HEK293 (cell line): ENCODE data around the gene HOXD10.

Experiments used
- CTCF ChIA-PET: fragments of 350-600 bp; formaldehyde crosslinking; extraction: SDS; loops from one replicate; lab custom pipeline; 2021; ENCODE audit warnings: antibody characterized with exemption; lab: Yijun Ruan, JAX
- POLR2A ChIA-PET: fragments of 300-600 bp; formaldehyde crosslinking; extraction: SDS; loops from one replicate; lab custom pipeline; 2020; ENCODE audit warnings: antibody characterized with exemption, inconsistent platforms; lab: Yijun Ruan, JAX
- H3K27ac ChIP-seq: fragments of 200-500 bp; sonication (Bioruptor generic); 2 replicates; pipeline ENCODE4 v1.5.1; 2014; ENCODE audit warnings: low read depth, low read length, control low read depth, inconsistent platforms; ENCODE audit errors: extremely low read depth
- H3K36me3 ChIP-seq, 2 experiments: fragments of 200-500 bp in 1 of 2; sonication (Bioruptor generic) in 1 of 2; 1 replicate in 1 of 2; 2 replicates in 1 of 2; pipeline ENCODE4 v1.5.1; 2014 to 2017; ENCODE audit warnings: inconsistent platforms in 2 of 2, low read length in 2 of 2; ENCODE audit not compliant: control insufficient read depth in 2 of 2, insufficient read depth in 1 of 2
- H3K4me1 ChIP-seq: fragments of 200-500 bp; sonication (Bioruptor generic); 2 replicates; pipeline ENCODE4 v1.5.1; 2014; ENCODE audit warnings: mild to moderate bottlenecking, low read length, inconsistent platforms; ENCODE audit not compliant: control insufficient read depth, insufficient read depth
- H3K4me3 ChIP-seq: 2 replicates; pipeline ENCODE4 v1.5.1; 2011; ENCODE audit warnings: low read depth, mild to moderate bottlenecking, control low read depth, low read length, moderate library complexity
- H3K9me3 ChIP-seq: fragments of 200-500 bp; sonication (Bioruptor generic); 2 replicates; pipeline ENCODE4 v1.5.1; 2014; ENCODE audit warnings: low read depth, low read length, inconsistent platforms; ENCODE audit not compliant: control insufficient read depth, insufficient read depth
- GLIS1 ChIP-seq: fragments of 450-650 bp; formaldehyde crosslinking; IDR thresholded peaks from 2 replicates; pipeline ENCODE4 v1.5.1; 2016; ENCODE audit warnings: missing biosample characterization, missing genetic modification characterization
- HOXA7 ChIP-seq: sonication (generic); formaldehyde crosslinking; IDR thresholded peaks from 2 replicates; pipeline ENCODE4 v1.8.1; 2022; ENCODE audit warnings: missing genetic modification reagents, borderline replicate concordance
- KLF10 ChIP-seq: fragments of 450-650 bp; IDR thresholded peaks from 2 replicates; pipeline ENCODE4 v1.5.1; 2018; ENCODE audit warnings: missing biosample characterization, mild to moderate bottlenecking, missing genetic modification characterization
- KLF17 ChIP-seq: fragments of 450-650 bp; formaldehyde crosslinking; IDR thresholded peaks from 2 replicates; pipeline ENCODE4 v1.5.1; 2016; ENCODE audit warnings: missing biosample characterization, missing genetic modification characterization
- KLF7 ChIP-seq: fragments of 450-650 bp; formaldehyde crosslinking; IDR thresholded peaks from 2 replicates; pipeline ENCODE4 v1.5.1; 2016; ENCODE audit warnings: missing biosample characterization, missing genetic modification characterization, borderline replicate concordance
- RBAK ChIP-seq: fragments of 450-650 bp; formaldehyde crosslinking; IDR thresholded peaks from 2 replicates; pipeline ENCODE4 v1.5.1; 2016; ENCODE audit warnings: missing biosample characterization, missing genetic modification characterization
- SP2 ChIP-seq: fragments of 450-650 bp; formaldehyde crosslinking; IDR thresholded peaks from 2 replicates; pipeline ENCODE4 v1.5.1; 2016; ENCODE audit warnings: missing biosample characterization, missing genetic modification characterization
- ZBTB20 ChIP-seq: fragments of 450-650 bp; formaldehyde crosslinking; IDR thresholded peaks from 2 replicates; pipeline ENCODE4 v1.5.1; 2016; ENCODE audit warnings: missing biosample characterization, missing genetic modification characterization
- ZEB2 ChIP-seq: fragments of 450-650 bp; formaldehyde crosslinking; IDR thresholded peaks from 2 replicates; pipeline ENCODE4 v1.5.1; 2016; ENCODE audit warnings: missing biosample characterization, missing genetic modification characterization
- ZNF112 ChIP-seq: fragments of 450-650 bp; formaldehyde crosslinking; IDR thresholded peaks from 2 replicates; pipeline ENCODE4 v1.5.0; 2017; ENCODE audit warnings: missing biosample characterization, missing genetic modification characterization
- ZNF140 ChIP-seq: fragments of 450-650 bp; formaldehyde crosslinking; IDR thresholded peaks from 2 replicates; pipeline ENCODE4 v1.5.1; 2016; ENCODE audit warnings: missing biosample characterization, missing genetic modification characterization
- ZNF174 ChIP-seq: fragments of 450-650 bp; formaldehyde crosslinking; IDR thresholded peaks from 2 replicates; pipeline ENCODE4 v1.5.0; 2017; ENCODE audit warnings: missing biosample characterization, mild to moderate bottlenecking, missing genetic modification characterization
- ZNF221 ChIP-seq: fragments of 450-650 bp; formaldehyde crosslinking; IDR thresholded peaks from 2 replicates; pipeline ENCODE4 v1.5.1; 2017; ENCODE audit warnings: missing biosample characterization, missing genetic modification characterization, borderline replicate concordance
- ZNF433 ChIP-seq: fragments of 450-650 bp; formaldehyde crosslinking; IDR thresholded peaks from 2 replicates; pipeline ENCODE4 v1.5.1; 2016; ENCODE audit warnings: missing biosample characterization, missing genetic modification characterization, low read depth
- ZNF510 ChIP-seq: fragments of 450-650 bp; formaldehyde crosslinking; IDR thresholded peaks from 2 replicates; pipeline ENCODE4 v1.5.1; 2018; ENCODE audit warnings: mild to moderate bottlenecking, missing genetic modification characterization, missing biosample characterization; ENCODE audit not compliant: insufficient replicate concordance
- ZNF513 ChIP-seq: fragments of 450-650 bp; IDR thresholded peaks from 2 replicates; pipeline ENCODE4 v1.5.1; 2018; ENCODE audit warnings: missing biosample characterization, missing genetic modification characterization
- ZNF529 ChIP-seq: fragments of 450-650 bp; formaldehyde crosslinking; IDR thresholded peaks from 2 replicates; pipeline ENCODE4 v1.5.1; 2017; ENCODE audit warnings: missing genetic modification characterization, missing biosample characterization; ENCODE audit not compliant: insufficient replicate concordance
- ZNF548 ChIP-seq: fragments of 450-650 bp; formaldehyde crosslinking; IDR thresholded peaks from 2 replicates; pipeline ENCODE4 v1.5.1; 2016; ENCODE audit warnings: missing biosample characterization, missing genetic modification characterization
- ZNF558 ChIP-seq: fragments of 450-650 bp; formaldehyde crosslinking; IDR thresholded peaks from 2 replicates; pipeline ENCODE4 v1.5.1; 2016; ENCODE audit warnings: missing biosample characterization, missing genetic modification characterization
- TF ChIP-seq, protein P1 (sequence below): fragments of 450-650 bp; formaldehyde crosslinking; IDR thresholded peaks from 2 replicates; pipeline ENCODE4 v1.5.1; 2017; ENCODE audit warnings: missing biosample characterization, mild to moderate bottlenecking, missing genetic modification characterization, moderate library complexity
- TF ChIP-seq, protein P2 (sequence below): fragments of 450-650 bp; formaldehyde crosslinking; IDR thresholded peaks from 2 replicates; pipeline ENCODE4 v1.5.1; 2016; ENCODE audit warnings: missing biosample characterization, missing genetic modification characterization, borderline replicate concordance

The HOXD10 gene

DNA sequence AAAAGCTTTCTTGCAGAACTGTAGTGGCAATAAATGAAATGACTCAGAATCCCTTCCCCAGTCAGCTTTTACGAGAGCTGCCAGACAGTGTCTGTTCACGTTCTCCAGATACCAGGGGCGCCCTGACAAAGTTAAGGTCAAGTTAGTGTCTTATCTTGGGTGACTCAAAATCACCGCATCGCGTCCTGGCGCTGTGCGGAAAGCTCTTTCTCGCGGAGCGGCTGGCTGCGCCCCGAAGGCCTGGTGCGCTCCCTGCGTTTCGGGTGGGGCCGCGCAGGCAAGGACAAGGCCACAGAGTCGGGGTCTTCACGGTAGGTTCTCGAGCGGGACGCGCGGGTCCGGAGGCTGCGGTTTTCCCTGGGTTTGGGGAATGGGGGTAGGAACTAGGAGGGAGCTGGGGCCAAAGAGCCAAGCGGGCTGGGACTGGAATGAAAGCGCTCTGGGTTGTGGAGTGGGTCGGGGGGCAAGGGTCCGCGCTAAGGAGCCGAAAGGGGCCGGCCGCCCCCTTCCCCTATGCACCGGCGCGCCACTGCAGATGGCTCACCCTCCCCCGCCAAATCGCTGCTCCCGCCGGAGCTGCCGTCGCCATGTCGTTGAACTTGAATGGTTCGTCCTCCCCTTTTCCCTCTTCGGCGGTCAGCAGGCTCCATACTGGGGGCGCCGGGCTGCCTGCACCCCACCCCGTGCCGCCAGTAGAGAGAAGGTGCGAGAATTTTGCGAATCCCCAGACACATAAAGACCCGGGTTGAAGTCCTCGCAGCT, 12.1 kb upstream of the HOXD10 start (continued):
- TF ChIP-seq, protein P1, sequence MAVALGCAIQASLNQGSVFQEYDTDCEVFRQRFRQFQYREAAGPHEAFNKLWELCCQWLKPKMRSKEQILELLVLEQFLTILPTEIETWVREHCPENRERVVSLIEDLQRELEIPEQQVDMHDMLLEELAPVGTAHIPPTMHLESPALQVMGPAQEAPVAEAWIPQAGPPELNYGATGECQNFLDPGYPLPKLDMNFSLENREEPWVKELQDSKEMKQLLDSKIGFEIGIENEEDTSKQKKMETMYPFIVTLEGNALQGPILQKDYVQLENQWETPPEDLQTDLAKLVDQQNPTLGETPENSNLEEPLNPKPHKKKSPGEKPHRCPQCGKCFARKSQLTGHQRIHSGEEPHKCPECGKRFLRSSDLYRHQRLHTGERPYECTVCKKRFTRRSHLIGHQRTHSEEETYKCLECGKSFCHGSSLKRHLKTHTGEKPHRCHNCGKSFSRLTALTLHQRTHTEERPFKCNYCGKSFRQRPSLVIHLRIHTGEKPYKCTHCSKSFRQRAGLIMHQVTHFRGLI (tag by site-specific recombination), result no peak
- no peak for TF ChIP-seq ZNF174 (tag by site-specific recombination)
- no peak for TF ChIP-seq ZNF221 (tag by site-specific recombination)

DNA sequence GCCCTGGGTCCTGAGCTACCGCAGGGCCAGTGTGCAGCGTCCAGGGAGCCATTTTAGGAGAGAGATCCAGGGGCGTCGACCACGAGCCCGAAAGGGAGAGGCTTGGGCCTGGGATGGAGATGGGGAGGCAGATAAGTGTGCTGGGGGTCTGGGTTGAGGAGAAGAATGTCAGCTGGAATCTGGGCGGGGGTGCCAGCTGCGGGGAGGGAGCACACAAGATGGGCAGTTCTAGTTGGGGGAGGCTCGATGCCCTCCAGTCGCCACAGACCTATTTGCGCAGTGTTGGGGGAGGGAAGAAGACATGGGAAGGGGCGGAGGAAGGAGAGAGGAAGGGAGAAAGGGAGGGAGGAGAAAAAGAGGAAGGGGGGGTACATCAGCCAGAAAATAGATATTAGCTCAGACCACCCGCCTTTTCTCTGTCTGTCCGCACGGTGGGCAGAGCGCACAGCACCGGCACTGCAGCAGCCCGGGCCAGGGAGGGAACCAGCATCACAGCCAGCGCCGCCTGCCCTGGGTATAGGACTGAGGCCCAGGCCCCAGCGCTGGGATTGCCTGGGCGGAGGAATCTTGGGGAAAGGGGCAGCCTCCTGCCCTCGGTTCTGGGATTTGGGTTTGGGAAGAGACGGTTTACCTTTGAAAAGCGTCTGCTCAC, 11.4 kb upstream of the HOXD10 start:
- Histone ChIP-seq H3K4me1 (peaks cover 6% of the 10 kb centered on the region), H3K27ac (peak overlapping the region; percentile 100), H3K36me3 (peaks cover 0 to 15% of the 10 kb centered on the region in 2 experiments; a peak in 2 of 3 replicates), H3K4me3 (peak overlapping the region; percentile 74), H3K9me3 (no peaks in the 10 kb centered on the region)
- CTCF ChIA-PET, result interaction anchor here (0.7 to 1.0 kb wide), 3 partner anchors 16 to 22 kb away, joined by 4 read pairs; no protein-coding TSS in a partner anchor
- POLR2A ChIA-PET, result interaction anchor here (0.6 to 4.2 kb wide), 10 partner anchors 10 to 742 kb away, joined by 3 to 75 read pairs (median 4); partner anchors contain the start of genes HOXD13, HOXD8 and LNPK
- TF ChIP-seq ZNF548 (tag by site-specific recombination) (no peak), GLIS1 (tag by site-specific recombination) (peak; percentile 90), ZBTB20 (tag by site-specific recombination) (peak; percentile 89), ZNF510 (tag by site-specific recombination) (no peak), KLF17 (tag by site-specific recombination) (peak; percentile 68; the same call in 1 of the 2 replicates), ZEB2 (tag by site-specific recombination) (peak; percentile 67; the same call in 1 of the 2 replicates), ZNF529 (no peak), ZNF558 (tag by site-specific recombination) (no peak), KLF10 (no peak), RBAK (tag by site-specific recombination) (no peak), HOXA7 (no peak), ZNF433 (no peak), SP2 (peak; percentile 88), KLF7 (tag by site-specific recombination) (peak; percentile 67; the same call in 1 of the 2 replicates), ZNF513 (tag by site-specific recombination) (peak; percentile 88), ZNF140 (tag by site-specific recombination) (no peak), ZNF174 (tag by site-specific recombination) (no peak), ZNF112 (tag by site-specific recombination) (no peak), ZNF221 (tag by site-specific recombination) (no peak; the same call in 1 of the 2 replicates)
- TF ChIP-seq, protein P2, sequence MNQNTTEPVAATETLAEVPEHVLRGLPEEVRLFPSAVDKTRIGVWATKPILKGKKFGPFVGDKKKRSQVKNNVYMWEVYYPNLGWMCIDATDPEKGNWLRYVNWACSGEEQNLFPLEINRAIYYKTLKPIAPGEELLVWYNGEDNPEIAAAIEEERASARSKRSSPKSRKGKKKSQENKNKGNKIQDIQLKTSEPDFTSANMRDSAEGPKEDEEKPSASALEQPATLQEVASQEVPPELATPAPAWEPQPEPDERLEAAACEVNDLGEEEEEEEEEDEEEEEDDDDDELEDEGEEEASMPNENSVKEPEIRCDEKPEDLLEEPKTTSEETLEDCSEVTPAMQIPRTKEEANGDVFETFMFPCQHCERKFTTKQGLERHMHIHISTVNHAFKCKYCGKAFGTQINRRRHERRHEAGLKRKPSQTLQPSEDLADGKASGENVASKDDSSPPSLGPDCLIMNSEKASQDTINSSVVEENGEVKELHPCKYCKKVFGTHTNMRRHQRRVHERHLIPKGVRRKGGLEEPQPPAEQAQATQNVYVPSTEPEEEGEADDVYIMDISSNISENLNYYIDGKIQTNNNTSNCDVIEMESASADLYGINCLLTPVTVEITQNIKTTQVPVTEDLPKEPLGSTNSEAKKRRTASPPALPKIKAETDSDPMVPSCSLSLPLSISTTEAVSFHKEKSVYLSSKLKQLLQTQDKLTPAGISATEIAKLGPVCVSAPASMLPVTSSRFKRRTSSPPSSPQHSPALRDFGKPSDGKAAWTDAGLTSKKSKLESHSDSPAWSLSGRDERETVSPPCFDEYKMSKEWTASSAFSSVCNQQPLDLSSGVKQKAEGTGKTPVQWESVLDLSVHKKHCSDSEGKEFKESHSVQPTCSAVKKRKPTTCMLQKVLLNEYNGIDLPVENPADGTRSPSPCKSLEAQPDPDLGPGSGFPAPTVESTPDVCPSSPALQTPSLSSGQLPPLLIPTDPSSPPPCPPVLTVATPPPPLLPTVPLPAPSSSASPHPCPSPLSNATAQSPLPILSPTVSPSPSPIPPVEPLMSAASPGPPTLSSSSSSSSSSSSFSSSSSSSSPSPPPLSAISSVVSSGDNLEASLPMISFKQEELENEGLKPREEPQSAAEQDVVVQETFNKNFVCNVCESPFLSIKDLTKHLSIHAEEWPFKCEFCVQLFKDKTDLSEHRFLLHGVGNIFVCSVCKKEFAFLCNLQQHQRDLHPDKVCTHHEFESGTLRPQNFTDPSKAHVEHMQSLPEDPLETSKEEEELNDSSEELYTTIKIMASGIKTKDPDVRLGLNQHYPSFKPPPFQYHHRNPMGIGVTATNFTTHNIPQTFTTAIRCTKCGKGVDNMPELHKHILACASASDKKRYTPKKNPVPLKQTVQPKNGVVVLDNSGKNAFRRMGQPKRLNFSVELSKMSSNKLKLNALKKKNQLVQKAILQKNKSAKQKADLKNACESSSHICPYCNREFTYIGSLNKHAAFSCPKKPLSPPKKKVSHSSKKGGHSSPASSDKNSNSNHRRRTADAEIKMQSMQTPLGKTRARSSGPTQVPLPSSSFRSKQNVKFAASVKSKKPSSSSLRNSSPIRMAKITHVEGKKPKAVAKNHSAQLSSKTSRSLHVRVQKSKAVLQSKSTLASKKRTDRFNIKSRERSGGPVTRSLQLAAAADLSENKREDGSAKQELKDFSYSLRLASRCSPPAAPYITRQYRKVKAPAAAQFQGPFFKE (tag by site-specific recombination), result no peak
- TF ChIP-seq, protein P1 (tag by site-specific recombination), result no peak
